ENCODE data around the gene CNOT1.

Gene CNOT1

GRCh38 chr16:58518083-58518979, 111.3 kb downstream of the CNOT1 start:
- DNase-seq (ENCODE audit: low spot score), result no peak

GRCh38 chr16:58516768-58517107, 112.9 kb downstream of the CNOT1 start:
- DNase-seq (ENCODE audit: low spot score), result no peak

DNA sequence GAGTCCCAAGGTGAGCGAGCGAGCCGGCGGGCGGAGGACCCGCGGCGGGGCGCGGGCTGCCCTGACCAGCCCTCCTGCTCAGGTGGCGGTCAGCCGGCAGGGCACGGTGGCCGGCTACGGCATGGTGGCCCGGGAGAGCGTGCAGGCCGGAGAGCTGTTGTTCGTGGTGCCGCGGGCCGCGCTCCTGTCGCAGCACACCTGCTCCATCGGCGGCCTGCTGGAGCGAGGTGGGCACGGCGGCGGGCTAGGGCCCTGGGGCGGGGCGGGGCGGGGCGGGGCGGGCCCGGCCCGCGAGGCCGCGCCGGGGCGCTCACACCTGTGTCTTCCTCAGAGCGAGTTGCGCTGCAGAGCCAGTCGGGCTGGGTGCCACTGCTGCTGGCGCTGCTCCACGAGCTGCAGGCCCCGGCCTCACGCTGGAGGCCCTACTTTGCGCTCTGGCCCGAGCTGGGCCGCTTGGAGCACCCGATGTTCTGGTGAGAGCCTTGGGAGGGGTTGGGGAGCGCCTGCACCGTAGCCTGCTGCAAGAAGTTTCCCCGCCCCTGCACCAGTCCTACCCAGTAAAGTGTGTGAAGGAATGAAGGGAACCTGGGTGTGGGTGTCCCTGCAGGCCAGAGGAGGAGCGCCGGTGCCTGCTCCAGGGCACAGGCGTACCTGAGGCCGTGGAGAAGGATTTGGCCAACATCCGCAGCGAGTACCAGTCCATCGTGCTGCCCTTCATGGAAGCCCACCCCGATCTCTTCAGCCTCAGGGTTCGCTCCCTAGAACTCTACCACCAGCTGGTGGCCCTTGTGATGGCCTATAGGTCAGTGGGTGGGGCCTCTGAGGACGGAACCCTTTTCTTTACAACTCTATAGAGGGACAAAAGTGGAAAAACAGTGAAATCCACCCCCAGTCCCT, 113.5 kb downstream of the CNOT1 start:
- no peak for DNase-seq (ENCODE audit: low spot score)

DNA sequence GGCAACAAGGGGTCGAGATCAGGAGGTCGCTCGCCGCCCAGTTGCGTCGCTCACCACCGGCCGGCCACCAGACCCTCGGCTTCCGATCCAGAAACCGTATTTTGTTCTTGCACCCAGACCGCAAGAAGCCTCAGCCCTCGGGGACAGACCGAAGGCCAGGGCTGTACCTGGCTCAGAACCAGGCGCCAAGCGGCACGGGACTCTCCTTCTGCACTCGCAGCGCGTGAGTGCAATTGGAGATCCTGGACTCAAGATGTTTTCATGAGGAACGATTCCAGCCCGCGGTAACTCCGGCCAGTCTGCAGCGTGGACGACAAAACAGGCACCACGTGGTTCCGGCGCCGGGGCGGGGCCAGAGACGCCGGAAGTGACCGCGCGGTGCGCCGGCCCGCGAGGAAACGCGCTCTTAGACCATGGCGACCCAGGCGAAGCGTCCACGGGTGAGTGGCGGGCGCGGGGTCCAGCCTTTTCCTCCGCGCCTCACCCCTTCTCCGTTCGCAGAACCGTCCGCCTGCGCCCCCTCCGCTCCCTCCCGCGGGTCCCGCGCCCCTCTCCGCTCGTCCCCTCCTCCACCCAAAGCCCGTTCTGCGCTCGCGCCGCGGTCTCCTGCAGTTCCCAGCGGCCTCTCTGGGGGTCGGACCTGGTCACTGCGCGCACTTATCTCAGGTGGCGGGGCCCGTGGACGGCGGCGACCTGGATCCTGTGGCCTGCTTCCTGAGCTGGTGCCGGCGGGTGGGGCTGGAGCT, 114.3 kb downstream of the CNOT1 start, which contains the start of gene SETD6:
SETD6 (plus strand) TSS at position 393 of the 746 bp plus-strand sequence; CDS start at position 414, 21 bp downstream.
- peak; percentile 47 for DNase-seq (ENCODE audit: low spot score)

DNA sequence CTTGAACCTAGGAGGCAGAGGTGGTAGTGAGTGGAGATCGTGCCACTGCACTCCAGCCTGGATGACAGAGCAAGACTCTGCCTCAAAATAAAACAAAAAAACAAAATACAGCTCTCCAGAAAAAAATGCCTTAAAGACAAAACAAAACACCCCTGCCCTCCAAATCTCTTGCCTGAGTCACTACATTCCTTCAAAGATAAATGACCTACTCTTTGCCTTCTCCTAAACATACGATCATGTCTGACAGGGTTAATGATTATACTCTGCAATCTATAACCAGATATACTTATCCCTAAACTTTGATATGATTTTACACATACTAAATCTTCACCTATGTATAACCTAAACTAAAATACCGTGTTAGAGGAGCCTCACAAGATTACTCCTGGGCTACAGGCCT, 115.8 kb downstream of the CNOT1 start:
- DNase-seq (ENCODE audit: low spot score), result no peak

DNA sequence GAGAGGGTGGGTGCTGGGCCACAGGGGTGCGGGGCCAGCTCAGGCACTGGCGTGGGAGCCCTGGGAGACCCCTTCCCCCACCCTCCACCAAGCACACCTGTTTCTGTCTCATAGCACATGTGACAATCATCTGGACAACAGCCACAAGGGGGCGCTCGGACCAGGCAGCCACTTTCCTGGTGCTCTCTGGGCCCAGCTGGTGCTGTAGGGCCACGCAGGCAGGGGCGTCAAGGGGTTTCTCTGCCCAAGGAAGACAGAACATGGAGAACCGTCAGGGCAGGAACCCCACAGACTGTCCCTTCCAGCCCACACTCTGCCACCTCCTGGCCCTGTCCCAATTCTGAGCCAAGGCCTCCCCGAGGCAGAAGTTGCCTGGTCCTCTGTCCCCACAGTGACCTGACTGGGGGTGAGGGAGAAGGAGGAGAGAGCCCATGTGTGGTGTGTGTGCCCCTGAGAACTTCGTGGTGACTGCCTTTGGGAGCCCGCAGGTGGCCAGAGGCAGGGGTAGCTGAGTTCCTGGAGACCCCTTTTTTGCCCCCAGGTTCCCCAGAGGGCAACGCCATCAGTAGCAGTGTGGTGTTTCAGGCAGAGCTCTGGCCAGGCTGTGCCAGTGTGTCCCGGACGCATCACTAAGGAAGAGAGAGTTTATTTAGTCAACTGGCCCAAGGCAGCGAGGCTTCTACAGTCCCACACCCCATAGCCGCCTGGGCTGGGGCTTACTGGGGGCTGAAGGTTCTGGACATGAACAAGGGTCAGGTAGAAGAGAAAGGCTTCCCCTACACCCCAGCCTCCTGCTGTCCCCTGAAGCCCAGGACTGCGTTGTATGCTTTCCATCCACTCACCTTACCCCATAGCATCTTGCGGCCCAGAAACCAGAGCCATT, 117.5 kb downstream of the CNOT1 start:
- no peak for DNase-seq (ENCODE audit: low spot score)

- no peak for DNase-seq (ENCODE audit: low spot score)
Observed at GRCh38 chr16:58510776-58511628, 118.6 kb downstream of the CNOT1 start.

- DNase-seq (ENCODE audit: low spot score), result no peak
Observed at GRCh38 chr16:58510097-58510775, 119.4 kb downstream of the CNOT1 start.

GRCh38 chr16:58509256-58510096, 120.2 kb downstream of the CNOT1 start:
- DNase-seq (ENCODE audit: low spot score), result no peak

DNA sequence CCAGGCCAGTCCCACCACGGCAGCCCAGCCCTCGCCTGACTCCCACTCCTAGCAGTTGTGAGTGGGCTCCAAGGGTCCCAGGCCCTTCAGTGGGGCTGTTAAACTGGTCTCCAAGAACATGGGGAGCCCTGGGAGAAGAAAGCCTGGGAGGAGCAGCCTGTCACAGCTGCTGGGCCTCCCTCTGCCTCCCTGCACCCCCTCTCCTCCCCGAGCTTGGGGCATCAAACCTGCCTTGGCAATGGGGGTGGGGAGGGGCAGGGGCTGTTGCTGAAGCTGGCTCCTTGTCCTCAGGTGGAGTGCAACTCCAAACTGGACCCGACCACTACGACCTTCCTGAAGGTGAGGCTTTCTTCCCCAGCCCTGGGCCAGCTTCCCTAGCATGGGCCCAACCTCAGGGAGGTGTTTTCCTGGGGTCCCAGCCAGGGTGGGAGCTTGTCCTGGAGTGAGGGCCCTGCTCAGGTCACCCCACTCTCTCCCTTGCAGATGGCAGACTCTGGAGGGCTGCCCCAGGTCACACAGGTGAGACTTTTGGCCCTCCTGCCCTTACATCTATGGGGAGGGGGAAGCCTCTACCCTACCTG, 120.9 kb downstream of the CNOT1 start:
- no peak for DNase-seq (ENCODE audit: low spot score)

GRCh38 chr16:58507963-58508670, 121.5 kb downstream of the CNOT1 start:
- no peak for DNase-seq (ENCODE audit: low spot score)

DNA sequence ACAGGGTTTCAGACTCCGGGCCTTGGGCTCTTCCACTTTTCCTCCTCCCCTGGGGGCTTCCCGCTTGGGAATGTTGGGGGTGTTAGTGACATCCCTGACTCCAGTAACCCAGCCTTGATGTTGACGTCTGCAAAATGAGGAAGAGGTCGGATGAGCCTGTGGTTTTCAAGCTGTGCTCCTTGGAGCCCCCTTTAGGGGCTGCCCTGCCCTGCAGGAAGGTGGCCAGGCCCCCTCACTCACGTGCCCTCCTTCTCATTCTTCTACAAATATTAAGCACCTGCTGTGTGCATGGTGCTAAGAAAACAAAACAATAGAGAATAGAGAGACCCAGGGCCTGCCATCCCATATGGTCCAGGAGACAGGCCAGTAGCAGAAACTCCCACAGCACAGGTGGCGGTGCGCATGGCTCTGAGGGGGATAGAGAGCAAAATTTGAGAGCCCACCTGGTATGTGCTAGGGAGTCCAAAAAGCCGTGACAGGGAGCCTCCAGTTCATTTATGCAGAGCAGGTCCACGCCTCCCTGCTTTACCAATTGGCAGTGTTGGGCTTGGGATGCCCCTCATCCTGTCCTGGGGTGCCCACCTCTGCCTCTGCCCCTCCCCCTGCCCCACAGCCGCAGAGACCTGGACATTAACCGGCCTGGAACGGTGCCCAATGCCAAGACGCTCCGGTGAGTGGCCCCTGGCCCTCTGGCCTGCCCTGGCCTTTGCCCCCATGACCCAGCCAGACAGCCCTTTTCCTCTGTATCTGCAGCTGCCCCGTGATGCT, 122.2 kb downstream of the CNOT1 start:
- DNase-seq (ENCODE audit: low spot score), result no peak

GRCh38 chr16:58506241-58507194, 123.1 kb downstream of the CNOT1 start:
- no peak for DNase-seq (ENCODE audit: low spot score)

- no peak for DNase-seq (ENCODE audit: low spot score)
Observed at GRCh38 chr16:58503863-58504688, 125.5 kb downstream of the CNOT1 start.
